Coronary artery (tissue), 2 donors: ENCODE data around the gene HECW1.

Experiments
- DNase-seq: peaks from one replicate; pipeline ENCODE4 v3.0.0-alpha.2; 2017; ENCODE audit warnings: low spot score
- H3K27ac ChIP-seq, 2 donors: fragments of 200-600 bp; sonication (generic); one replicate each; pipeline ENCODE4 v1.5.1; 2016 to 2019
- H3K4me3 ChIP-seq: fragments of 200-600 bp; sonication (generic); 2 replicates; pipeline ENCODE4 v1.5.1; 2016; ENCODE audit warnings: mild to moderate bottlenecking, moderate library complexity
- TF ChIP-seq, protein P1 (sequence below): fragments of 200-600 bp; sonication (generic); IDR thresholded peaks from one replicate; pipeline ENCODE4 v1.5.1; 2019; ENCODE audit warnings: antibody characterized with exemption

The HECW1 gene

GRCh38 chr7:43291789-43292188 is 179.3 kb downstream of the HECW1 start:
- DNase-seq = no peak
- TF ChIP-seq, protein P1, sequence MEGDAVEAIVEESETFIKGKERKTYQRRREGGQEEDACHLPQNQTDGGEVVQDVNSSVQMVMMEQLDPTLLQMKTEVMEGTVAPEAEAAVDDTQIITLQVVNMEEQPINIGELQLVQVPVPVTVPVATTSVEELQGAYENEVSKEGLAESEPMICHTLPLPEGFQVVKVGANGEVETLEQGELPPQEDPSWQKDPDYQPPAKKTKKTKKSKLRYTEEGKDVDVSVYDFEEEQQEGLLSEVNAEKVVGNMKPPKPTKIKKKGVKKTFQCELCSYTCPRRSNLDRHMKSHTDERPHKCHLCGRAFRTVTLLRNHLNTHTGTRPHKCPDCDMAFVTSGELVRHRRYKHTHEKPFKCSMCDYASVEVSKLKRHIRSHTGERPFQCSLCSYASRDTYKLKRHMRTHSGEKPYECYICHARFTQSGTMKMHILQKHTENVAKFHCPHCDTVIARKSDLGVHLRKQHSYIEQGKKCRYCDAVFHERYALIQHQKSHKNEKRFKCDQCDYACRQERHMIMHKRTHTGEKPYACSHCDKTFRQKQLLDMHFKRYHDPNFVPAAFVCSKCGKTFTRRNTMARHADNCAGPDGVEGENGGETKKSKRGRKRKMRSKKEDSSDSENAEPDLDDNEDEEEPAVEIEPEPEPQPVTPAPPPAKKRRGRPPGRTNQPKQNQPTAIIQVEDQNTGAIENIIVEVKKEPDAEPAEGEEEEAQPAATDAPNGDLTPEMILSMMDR = no peak
- no peak overlapping the region for H3K27ac ChIP-seq
- H3K4me3 ChIP-seq = no peak overlapping the region

DNA sequence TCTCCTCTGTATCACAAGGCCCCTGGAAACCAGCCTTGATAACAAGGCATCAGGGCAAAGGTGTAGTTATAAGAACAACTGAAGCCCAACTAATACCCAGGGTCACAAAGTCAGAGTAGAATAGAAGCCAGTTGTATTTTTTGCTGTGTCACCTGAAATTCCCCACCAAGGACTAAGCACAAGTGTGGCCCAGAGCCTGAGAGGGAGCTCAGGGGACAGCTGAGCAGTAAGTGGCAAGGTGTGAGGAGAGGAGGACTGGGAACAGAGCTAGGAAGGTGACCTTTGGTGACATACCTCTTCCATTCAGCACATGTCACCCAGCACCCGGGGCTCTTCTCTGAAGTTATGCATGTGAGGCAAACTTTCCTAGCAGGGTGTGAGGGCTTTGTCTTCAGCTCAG is 179.9 kb downstream of the HECW1 start:
- Histone ChIP-seq H3K27ac (no peak overlapping the region), H3K4me3 (no peak overlapping the region)
- TF ChIP-seq, protein P1 = no peak
- DNase-seq = no peak

GRCh38 chr7:43294080-43294630 is 181.7 kb downstream of the HECW1 start:
- DNase-seq = no peak
- TF ChIP-seq, protein P1 = no peak
- H3K4me3 ChIP-seq = no peak overlapping the region
- no peak overlapping the region for H3K27ac ChIP-seq

DNA sequence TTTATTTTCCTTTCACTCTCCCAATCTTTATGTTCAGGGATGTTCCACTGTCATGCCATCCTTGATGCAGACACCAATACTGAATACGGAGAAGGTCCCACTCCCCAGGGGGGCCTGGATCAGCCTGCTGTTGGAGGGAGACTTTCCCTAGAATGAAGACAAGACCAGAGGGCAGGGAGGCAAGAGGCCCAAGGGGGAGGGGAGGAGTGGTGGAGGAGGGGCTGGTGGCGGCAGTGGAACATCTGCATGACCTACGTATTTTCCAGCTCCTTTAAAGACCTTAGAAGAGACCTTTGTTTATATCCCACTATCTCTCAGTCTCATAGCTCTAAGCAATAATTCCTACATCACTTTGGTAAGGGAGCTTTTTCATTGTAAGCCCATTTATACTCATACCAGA is 183.0 kb downstream of the HECW1 start:
- DNase-seq = no peak
- TF ChIP-seq, protein P1 = no peak
- Histone ChIP-seq H3K4me3 (no peak overlapping the region), H3K27ac (no peak overlapping the region)

- TF ChIP-seq, protein P1 = no peak
- DNase-seq = no peak
- Histone ChIP-seq H3K27ac (no peak overlapping the region), H3K4me3 (no peak overlapping the region)
Measured at GRCh38 chr7:43296306-43296705, 183.9 kb downstream of the HECW1 start.

GRCh38 chr7:43298617-43299016 is 186.2 kb downstream of the HECW1 start:
- Histone ChIP-seq H3K27ac (no peak overlapping the region), H3K4me3 (no peak overlapping the region)
- DNase-seq = no peak
- TF ChIP-seq, protein P1 = no peak

DNA sequence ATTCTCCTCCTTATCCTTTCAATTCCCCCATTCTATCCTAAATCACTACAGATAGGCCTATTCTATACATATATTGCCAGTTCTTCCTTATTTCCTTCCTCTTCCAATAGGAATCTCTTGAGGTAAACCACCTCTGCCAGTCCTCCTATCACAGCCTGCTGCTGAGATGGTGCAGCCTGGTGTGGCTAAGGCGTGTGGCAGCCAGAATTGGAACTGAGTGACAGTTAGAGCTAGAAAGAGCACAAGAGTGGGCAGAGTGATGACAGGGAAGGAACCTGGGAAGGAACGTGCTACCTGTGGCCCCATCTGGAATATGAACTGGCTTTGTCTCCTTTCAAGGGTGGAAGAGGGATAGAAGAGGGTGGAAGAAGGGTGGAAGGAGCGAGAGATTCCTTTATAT is 187.7 kb downstream of the HECW1 start:
- no peak for DNase-seq
- H3K4me3 ChIP-seq = no peak overlapping the region
- TF ChIP-seq, protein P1 = no peak
- no peak overlapping the region for H3K27ac ChIP-seq
